NCI-H510A treated with DMSO at 0.1 percent for 48 hours (cell line): ENCODE data around the gene MPPED2.

Source experiments
- DNase-seq: peaks from one replicate; lab custom pipeline; 2025; lab: John Stamatoyannopoulos, UW

The MPPED2 gene

GRCh38 chr11:30360741-30361140 is 225.4 kb downstream of the MPPED2 start:
- DNase-seq = no peak
